AG09309 (cell line): ENCODE results near the gene CTNNA1.
A peak's percentile ranks its signal among the peaks of the same experiment; 100 is the strongest.
"Not testable (repeated sequence)": the region's sequence is repeated elsewhere in the genome, so short reads cannot be mapped to it uniquely, and the experiment has no call there.

Experiments
- DNase-seq: peaks from one replicate; pipeline ENCODE4 v3.0.0-alpha.2; 2010; ENCODE audit warnings: low read depth
- H3K4me3 ChIP-seq: 2 replicates; pipeline ENCODE4 v1.5.1; 2011; ENCODE audit warnings: mild to moderate bottlenecking, low read depth, low read length, moderate library complexity; ENCODE audit not compliant: control insufficient read depth
- CTCF ChIP-seq: IDR thresholded peaks from 2 replicates; pipeline ENCODE4 v1.5.1; 2011; ENCODE audit warnings: mild to moderate bottlenecking, low read depth, low read length, inconsistent platforms; ENCODE audit not compliant: insufficient read depth, control insufficient read depth; ENCODE audit errors: missing control alignments

The CTNNA1 gene

GRCh38 chr5:138724470-138725146 lies 28.6 kb upstream of the CTNNA1 start:
- no peak for TF ChIP-seq CTCF
- H3K4me3 ChIP-seq: no peak overlapping the region
- DNase-seq: no peak

- peak; percentile 39 for DNase-seq
- peak; percentile 62 for TF ChIP-seq CTCF
- no peak overlapping the region for H3K4me3 ChIP-seq
These were observed 27.9 kb upstream of the CTNNA1 start for GRCh38 chr5:138725153-138725817.

- no peak overlapping the region for H3K4me3 ChIP-seq
- peak; percentile 22 for TF ChIP-seq CTCF
- no peak for DNase-seq
These were observed 27.3 kb upstream of the CTNNA1 start for GRCh38 chr5:138725818-138726416.

DNA sequence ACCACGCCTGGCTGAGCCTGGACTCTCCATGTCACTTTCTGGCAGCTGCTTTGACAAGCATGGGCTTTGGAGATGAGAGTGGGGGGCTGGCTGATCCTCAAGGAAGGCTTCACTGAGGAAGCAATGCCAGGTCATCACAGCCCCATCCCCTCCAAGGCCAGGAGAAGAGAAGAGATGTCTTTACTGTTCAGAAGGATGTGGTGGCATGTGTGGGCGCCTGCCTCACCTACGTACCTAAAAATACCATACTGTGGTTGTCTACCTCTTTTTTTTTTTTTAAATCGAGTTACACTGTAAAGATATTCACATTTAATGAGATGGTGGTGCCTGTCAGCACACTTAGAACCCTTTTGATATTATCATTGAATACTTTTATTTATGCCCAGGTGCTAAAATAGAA lies 26.4 kb upstream of the CTNNA1 start:
- TF ChIP-seq CTCF: no peak
- H3K4me3 ChIP-seq: no peak overlapping the region
- no peak for DNase-seq

GRCh38 chr5:138730496-138730895 lies 22.7 kb upstream of the CTNNA1 start:
- H3K4me3 ChIP-seq, DNase-seq: not testable (repeated sequence)

DNA sequence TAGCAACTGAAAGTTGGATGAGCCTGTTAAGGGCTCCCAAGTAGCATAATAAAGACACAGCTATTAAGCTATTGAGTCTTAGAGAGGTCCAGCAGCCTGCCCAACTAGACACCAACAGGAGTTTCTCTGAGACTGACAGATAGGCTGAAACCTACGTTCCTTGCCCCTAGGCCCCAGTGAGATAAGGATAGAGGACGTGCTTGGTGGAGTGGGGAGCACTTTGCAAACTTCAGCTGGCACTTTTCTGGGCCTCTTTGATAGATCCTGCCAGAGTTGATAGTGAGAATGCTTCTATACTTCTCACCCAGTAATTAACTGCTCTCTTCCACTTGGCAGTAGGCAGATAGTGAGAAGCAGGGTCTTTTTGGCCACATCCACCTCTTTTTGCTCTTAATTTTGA lies 20.8 kb upstream of the CTNNA1 start:
- H3K4me3 ChIP-seq: no peak overlapping the region
- no peak for TF ChIP-seq CTCF
- no peak for DNase-seq

- TF ChIP-seq CTCF: no peak
- DNase-seq: no peak
- no peak overlapping the region for H3K4me3 ChIP-seq
These were observed 20.3 kb upstream of the CTNNA1 start for GRCh38 chr5:138732933-138733332.
